ENCODE data around the gene LRRC61. TPM values are rescaled to one million over a fixed set of nuclear protein-coding genes. Genes with fewer than 3 reads are reported as not detected.

The LRRC61 gene
- total and polyA plus RNA-seq, 2 of the 13 experiments (the other 11 are each of a cell fraction or from before 2014, with no cell fraction given), result 33.0 to 34.8 TPM

DNA sequence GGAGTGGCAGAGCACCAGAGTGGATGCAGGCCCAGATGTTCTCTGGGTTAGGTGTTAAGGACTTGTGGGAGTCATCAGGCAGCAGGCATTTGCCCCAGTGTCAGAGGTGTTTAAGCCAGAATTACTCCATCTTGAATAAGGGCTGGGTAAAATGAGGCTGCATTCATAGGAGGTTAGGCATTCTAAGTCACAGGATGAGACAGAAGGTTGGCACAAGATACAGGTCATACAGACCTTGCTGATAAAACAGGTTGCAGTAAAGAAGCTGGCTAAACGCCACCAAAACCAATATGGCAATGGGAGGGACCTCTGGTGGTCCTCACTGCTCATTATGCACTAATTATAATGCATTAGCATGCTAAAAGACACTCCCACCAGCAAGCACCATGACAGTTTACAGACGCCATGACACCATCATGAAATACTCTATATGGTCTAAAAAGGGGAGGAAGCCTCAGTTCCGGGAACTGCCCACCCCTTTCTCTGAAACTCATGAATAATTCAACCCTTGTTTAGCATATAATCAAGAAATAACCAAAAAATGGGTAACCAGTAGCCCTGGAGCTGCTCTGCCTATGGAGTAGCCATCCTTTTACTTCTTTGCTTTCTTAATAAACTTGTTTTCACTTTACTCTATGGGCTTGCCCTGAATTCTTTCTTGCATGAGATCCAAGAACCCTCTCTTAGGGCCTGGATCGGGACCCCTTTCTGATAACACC, 882 bp upstream of the LRRC61 start:
- Histone ChIP-seq H3K4me2 (ENCODE audit: low read depth, low read length) (peak overlapping the region; percentile 96), H3K9ac (ENCODE audit: insufficient read depth, low read depth, low read length) (peak overlapping the region; percentile 92), H3K36me3 (replicated peaks in 1 of 2; ENCODE audit: control insufficient read depth in 1 of 2, insufficient read depth in 2 of 2, low read length in 2 of 2) (peaks cover 8 to 22% of the 10 kb centered on the region in 2 experiments), H3K4me1 (ENCODE audit: insufficient read depth, low read length) (peaks cover 54% of the 10 kb centered on the region), H4K20me1 (ENCODE audit: insufficient read depth, low read length) (no peaks in the 10 kb centered on the region), H3K27ac (ENCODE audit: extremely low read length, insufficient read depth, low read length) (peak overlapping the region; percentile 84), H3K9me3 (ENCODE audit: low read length) (no peaks in the 10 kb centered on the region), H3K27me3 (ENCODE audit: control insufficient read depth in 1 of 2, insufficient read depth in 2 of 2, low read length in 2 of 2) (no peaks in the 10 kb centered on the region; a peak in 1 of 5 replicates), H3K4me3 (replicated peaks in 1 of 3; ENCODE audit: insufficient read depth in 1 of 3, low read depth in 2 of 3, low read length in 3 of 3) (peak overlapping the region; percentile 74 to 81 (median 77)), H2AFZ (ENCODE audit: low read length) (no peak overlapping the region), H3K79me2 (ENCODE audit: insufficient read depth, low read length) (peaks cover 54% of the 10 kb centered on the region)
- intact Hi-C loops (cut with micrococcal nuclease; ENCODE audit: unreplicated experiment), result loop anchor here (5.0 kb wide), 1 partner anchor 35 kb away; no protein-coding TSS in a partner anchor
- DNase-seq (ENCODE audit: low spot score) (peak; percentile 29), ATAC-seq (no peak), FAIRE-seq (no peak)
- POLR2A ChIA-PET, result interaction anchor here (1.1 to 5.4 kb wide), 5 partner anchors 9 to 82 kb away, joined by 3 to 41 read pairs (median 13); partner anchors contain the start of gene REPIN1
- WGBS (ENCODE audit: low lambda C conversion rate), result 35% methylated on average over 4 of the region's 4 CpGs
- CTCF ChIA-PET (ENCODE audit: low intra/inter-chr PET ratio, low total read pairs), result no interaction called here
- in situ Hi-C loops (cut with HindIII; ENCODE audit: extremely low pct_ligation_motif_present, low pct_unique_long_range_greater_than_20kb), result no loop called here
- BruUV-seq (replicated peaks), result TSS peak; percentile 81
- TF ChIP-seq SP1 (IDR thresholded peaks at IDR 0.05) (no peak), SP1 (CRISPR knock-in tag; IDR thresholded peaks at IDR 0.05) (0 out of 2 replicates have a peak, but pooled peaks have one; percentile 21), TARDBP (CRISPR knock-in tag; IDR thresholded peaks at IDR 0.05) (peak; percentile 50; the same call in 1 of the 2 replicates), HOXA3 (CRISPR knock-in tag; IDR thresholded peaks at IDR 0.05) (no peak), EHMT2 (IDR thresholded peaks at IDR 0.05; ENCODE audit: borderline replicate concordance, low read depth, low read length) (0 out of 2 replicates have a peak, but pooled peaks have one; percentile 29), ZNF839 (CRISPR knock-in tag; IDR thresholded peaks at IDR 0.05; ENCODE audit: borderline replicate concordance) (no peak), GTF2F1 (IDR thresholded peaks at IDR 0.05; ENCODE audit: low read length) (no peak), POLR2AphosphoS2 (IDR thresholded peaks at IDR 0.05; ENCODE audit: low read depth, low read length) (no peak), ARHGAP35 (CRISPR knock-in tag; IDR thresholded peaks at IDR 0.05; ENCODE audit: borderline replicate concordance) (no peak), YY1 (IDR thresholded peaks at IDR 0.05; ENCODE audit: insufficient read depth, insufficient replicate concordance, low read depth, low read length) (peak; percentile 14), ZNF724P (CRISPR knock-in tag; IDR thresholded peaks at IDR 0.05; ENCODE audit: borderline replicate concordance) (no peak), ZSCAN31 (CRISPR knock-in tag; IDR thresholded peaks at IDR 0.05; ENCODE audit: low read depth) (no peak), HES4 (CRISPR knock-in tag; IDR thresholded peaks at IDR 0.05; ENCODE audit: borderline replicate concordance) (no peak)
- TF ChIP-seq, protein P1, sequence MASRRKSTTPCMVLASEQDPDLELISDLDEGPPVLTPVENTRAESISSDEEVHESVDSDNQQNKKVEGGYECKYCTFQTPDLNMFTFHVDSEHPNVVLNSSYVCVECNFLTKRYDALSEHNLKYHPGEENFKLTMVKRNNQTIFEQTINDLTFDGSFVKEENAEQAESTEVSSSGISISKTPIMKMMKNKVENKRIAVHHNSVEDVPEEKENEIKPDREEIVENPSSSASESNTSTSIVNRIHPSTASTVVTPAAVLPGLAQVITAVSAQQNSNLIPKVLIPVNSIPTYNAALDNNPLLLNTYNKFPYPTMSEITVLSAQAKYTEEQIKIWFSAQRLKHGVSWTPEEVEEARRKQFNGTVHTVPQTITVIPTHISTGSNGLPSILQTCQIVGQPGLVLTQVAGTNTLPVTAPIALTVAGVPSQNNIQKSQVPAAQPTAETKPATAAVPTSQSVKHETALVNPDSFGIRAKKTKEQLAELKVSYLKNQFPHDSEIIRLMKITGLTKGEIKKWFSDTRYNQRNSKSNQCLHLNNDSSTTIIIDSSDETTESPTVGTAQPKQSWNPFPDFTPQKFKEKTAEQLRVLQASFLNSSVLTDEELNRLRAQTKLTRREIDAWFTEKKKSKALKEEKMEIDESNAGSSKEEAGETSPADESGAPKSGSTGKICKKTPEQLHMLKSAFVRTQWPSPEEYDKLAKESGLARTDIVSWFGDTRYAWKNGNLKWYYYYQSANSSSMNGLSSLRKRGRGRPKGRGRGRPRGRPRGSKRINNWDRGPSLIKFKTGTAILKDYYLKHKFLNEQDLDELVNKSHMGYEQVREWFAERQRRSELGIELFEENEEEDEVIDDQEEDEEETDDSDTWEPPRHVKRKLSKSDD (CRISPR knock-in tag; IDR thresholded peaks at IDR 0.05; ENCODE audit: low read depth), result no peak
- TF ChIP-seq, protein P2, sequence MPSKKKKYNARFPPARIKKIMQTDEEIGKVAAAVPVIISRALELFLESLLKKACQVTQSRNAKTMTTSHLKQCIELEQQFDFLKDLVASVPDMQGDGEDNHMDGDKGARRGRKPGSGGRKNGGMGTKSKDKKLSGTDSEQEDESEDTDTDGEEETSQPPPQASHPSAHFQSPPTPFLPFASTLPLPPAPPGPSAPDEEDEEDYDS (CRISPR knock-in tag; IDR thresholded peaks at IDR 0.05), result no peak
- TF ChIP-seq, protein P3, sequence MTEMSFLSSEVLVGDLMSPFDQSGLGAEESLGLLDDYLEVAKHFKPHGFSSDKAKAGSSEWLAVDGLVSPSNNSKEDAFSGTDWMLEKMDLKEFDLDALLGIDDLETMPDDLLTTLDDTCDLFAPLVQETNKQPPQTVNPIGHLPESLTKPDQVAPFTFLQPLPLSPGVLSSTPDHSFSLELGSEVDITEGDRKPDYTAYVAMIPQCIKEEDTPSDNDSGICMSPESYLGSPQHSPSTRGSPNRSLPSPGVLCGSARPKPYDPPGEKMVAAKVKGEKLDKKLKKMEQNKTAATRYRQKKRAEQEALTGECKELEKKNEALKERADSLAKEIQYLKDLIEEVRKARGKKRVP (CRISPR knock-in tag; IDR thresholded peaks at IDR 0.05), result no peak

All from HepG2 (cell line).